OCI-LY3 (cell line): ENCODE data around the gene VAV2.

Source experiments
- EZH2phosphoT487 ChIP-seq: fragments of 200-600 bp; shearing (Covaris generic); IDR thresholded peaks from 2 replicates; pipeline ENCODE4 v1.6.1; 2018; ENCODE audit warnings: antibody characterized with exemption, mixed run types, low read depth
- TF ChIP-seq, protein P1 (sequence below): fragments of 200-600, 300-600 bp; sonication (generic); IDR thresholded peaks from 2 replicates; pipeline ENCODE4 v1.5.1; 2014; ENCODE audit warnings: antibody characterized with exemption, low read length, low read depth

DNA sequence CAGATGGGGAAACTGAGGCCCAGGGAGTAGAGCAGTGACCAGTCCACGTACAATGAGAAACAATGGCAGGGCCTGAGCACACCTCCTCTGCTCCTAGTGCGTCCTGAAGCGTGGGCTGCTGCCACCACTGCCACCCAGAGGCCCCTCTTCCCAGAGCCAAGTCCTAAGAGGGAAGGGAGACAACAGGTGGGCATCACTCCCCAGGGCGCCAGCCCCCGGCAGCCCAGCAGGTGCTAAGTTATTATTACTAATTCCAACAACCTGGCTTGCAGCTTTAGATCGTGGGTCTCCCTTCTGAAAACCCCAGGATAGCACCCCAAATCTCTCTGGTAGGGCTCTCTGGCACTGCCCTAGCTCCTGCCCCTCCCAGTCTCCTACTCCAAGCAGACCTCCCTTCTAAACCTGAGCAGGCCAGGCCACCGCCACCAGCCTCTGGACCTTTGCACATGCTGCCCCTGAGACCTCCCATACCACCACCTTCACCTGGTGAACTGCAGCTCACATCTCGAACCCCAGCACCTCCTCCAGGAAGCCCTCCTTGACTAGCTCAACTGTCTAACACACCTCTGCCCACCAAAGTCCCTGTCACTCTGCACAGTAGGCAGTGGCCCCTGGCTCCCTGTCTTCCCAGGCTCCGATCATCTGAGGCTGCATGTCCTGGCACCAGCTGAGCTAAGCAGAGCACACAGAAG lies 65.8 kb downstream of the VAV2 start:
- TF ChIP-seq, protein P1, sequence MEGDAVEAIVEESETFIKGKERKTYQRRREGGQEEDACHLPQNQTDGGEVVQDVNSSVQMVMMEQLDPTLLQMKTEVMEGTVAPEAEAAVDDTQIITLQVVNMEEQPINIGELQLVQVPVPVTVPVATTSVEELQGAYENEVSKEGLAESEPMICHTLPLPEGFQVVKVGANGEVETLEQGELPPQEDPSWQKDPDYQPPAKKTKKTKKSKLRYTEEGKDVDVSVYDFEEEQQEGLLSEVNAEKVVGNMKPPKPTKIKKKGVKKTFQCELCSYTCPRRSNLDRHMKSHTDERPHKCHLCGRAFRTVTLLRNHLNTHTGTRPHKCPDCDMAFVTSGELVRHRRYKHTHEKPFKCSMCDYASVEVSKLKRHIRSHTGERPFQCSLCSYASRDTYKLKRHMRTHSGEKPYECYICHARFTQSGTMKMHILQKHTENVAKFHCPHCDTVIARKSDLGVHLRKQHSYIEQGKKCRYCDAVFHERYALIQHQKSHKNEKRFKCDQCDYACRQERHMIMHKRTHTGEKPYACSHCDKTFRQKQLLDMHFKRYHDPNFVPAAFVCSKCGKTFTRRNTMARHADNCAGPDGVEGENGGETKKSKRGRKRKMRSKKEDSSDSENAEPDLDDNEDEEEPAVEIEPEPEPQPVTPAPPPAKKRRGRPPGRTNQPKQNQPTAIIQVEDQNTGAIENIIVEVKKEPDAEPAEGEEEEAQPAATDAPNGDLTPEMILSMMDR = no peak
- TF ChIP-seq EZH2phosphoT487 = no peak
